B cell (primary cell): ENCODE results near the gene TMC3. TPM values are rescaled to one million over a fixed set of nuclear protein-coding genes. Genes with fewer than 3 reads are reported as not detected.

Experiments used
- ATAC-seq: fragments of 200-7000 bp; cut with Tn5 transposase; one replicate; pipeline ENCODE4 v1.10.0; 2021; ENCODE audit warnings: low read depth, mild to moderate bottlenecking, moderate number of reproducible peaks, moderate library complexity
- CTCF ChIA-PET: fragments of 350-600 bp; sonication (Branson Sonifier 250); formaldehyde crosslinking; loops from one replicate; lab custom pipeline; 2021; ENCODE audit warnings: antibody characterized with exemption, inconsistent platforms; lab: Charles Lee
- POLR2A ChIA-PET: fragments of 350-600 bp; sonication (Branson Sonifier 250); formaldehyde crosslinking; loops from one replicate; lab custom pipeline; 2021; ENCODE audit warnings: antibody characterized with exemption; lab: Charles Lee
- DNase-seq: peaks from one replicate; pipeline ENCODE4 v3.0.0; 2013
- H2AFZ ChIP-seq: 2 replicates; pipeline ENCODE4 v1.6.1; 2012; ENCODE audit warnings: mild to moderate bottlenecking, low read depth, low read length; ENCODE audit not compliant: insufficient read depth, poor library complexity, severe bottlenecking
- H3K27ac ChIP-seq, 2 donors: 1 replicate in 1 of 2; 2 replicates in 1 of 2; pipeline ENCODE4 v1.5.1; 2012 to 2013; ENCODE audit warnings: low read length in 2 of 2, mild to moderate bottlenecking in 2 of 2, moderate library complexity in 1 of 2
- H3K27me3 ChIP-seq, 4 experiments: fragments of 200-600 bp in 1 of 4; sonication (generic) in 1 of 4; replicated peaks in 1 of 4; 1 replicate in 2 of 4; 2 replicates in 2 of 4; pipeline versions ENCODE4 v1.6.1 to v1.7.0; 2013 to 2016; ENCODE audit warnings: low read length in 3 of 4, mild to moderate bottlenecking in 2 of 4, mixed read lengths in 1 of 4, moderate library complexity in 1 of 4; ENCODE audit not compliant: insufficient read depth in 4 of 4, control insufficient read depth in 3 of 4; ENCODE audit errors: control extremely low read depth in 1 of 4
- H3K36me3 ChIP-seq, 2 experiments: replicated peaks in 1 of 2; 1 replicate in 1 of 2; 2 replicates in 1 of 2; pipeline versions ENCODE4 v1.6.1 to v1.7.1; 2013; ENCODE audit warnings: low read length in 1 of 2; ENCODE audit not compliant: insufficient read depth in 2 of 2, control insufficient read depth in 1 of 2; ENCODE audit errors: control extremely low read depth in 1 of 2, extremely low read depth in 1 of 2
- H3K4me1 ChIP-seq, 2 donors: fragments of 200-600 bp in 1 of 2; sonication (generic) in 1 of 2; 1 replicate in 1 of 2; 2 replicates in 1 of 2; pipeline versions ENCODE4 v1.5.1 to v1.6.1; 2013 to 2017; ENCODE audit warnings: low read length in 2 of 2; ENCODE audit not compliant: control insufficient read depth in 2 of 2, insufficient read depth in 2 of 2
- H3K4me2 ChIP-seq: replicated peaks from 2 replicates; pipeline ENCODE3; 2012; ENCODE audit warnings: mild to moderate bottlenecking, low read depth, low read length; ENCODE audit not compliant: poor library complexity, severe bottlenecking
- H3K4me3 ChIP-seq, 5 experiments: fragments of 200-600 bp in 1 of 5; sonication (generic) in 1 of 5; 1 replicate in 3 of 5; 2 replicates in 2 of 5; pipeline versions ENCODE4 v1.5.1 to v1.7.0; 2011 to 2016; ENCODE audit warnings: low read length in 4 of 5, mild to moderate bottlenecking in 4 of 5, low read depth in 2 of 5, control low read depth in 1 of 5, moderate library complexity in 1 of 5; ENCODE audit not compliant: insufficient read depth in 1 of 5; ENCODE audit errors: control extremely low read depth in 1 of 5, extremely low read depth in 1 of 5
- H3K79me2 ChIP-seq: fragments of 200-600 bp; sonication (generic); one replicate; pipeline ENCODE4 v1.6.0; 2016; ENCODE audit warnings: low read length; ENCODE audit not compliant: control insufficient read depth, insufficient read depth
- H3K9ac ChIP-seq: fragments of 200-600 bp; sonication (generic); 2 replicates; pipeline ENCODE4 v1.6.1; 2017; ENCODE audit warnings: mild to moderate bottlenecking, low read length, moderate library complexity
- H3K9me3 ChIP-seq, 3 donors: one replicate each; pipeline versions ENCODE4 v1.6.1 to v1.7.1; 2013; ENCODE audit warnings: low read length in 2 of 3; ENCODE audit not compliant: control insufficient read depth in 2 of 3, insufficient read depth in 1 of 3; ENCODE audit errors: control extremely low read depth in 1 of 3
- H4K20me1 ChIP-seq: 2 replicates; pipeline ENCODE4 v1.6.0; 2012; ENCODE audit warnings: mild to moderate bottlenecking, low read length; ENCODE audit not compliant: insufficient read depth, control insufficient read depth, poor library complexity, severe bottlenecking
- H3K27ac Mint-ChIP-seq: one replicate; pipeline ENCODE4 v1.8.0; 2021; ENCODE audit warnings: mixed read lengths
- H3K27me3 Mint-ChIP-seq: one replicate; pipeline ENCODE4 v1.8.0; 2021; ENCODE audit warnings: mixed read lengths
- H3K4me1 Mint-ChIP-seq: one replicate; pipeline ENCODE4 v1.8.0; 2021; ENCODE audit warnings: mixed read lengths
- H3K4me3 Mint-ChIP-seq: one replicate; pipeline ENCODE4 v1.8.0; 2021; ENCODE audit warnings: mixed read lengths
- H3K9me3 Mint-ChIP-seq: one replicate; pipeline ENCODE4 v1.8.0; 2022; ENCODE audit warnings: mixed read lengths; ENCODE audit not compliant: insufficient read depth
- EZH2 ChIP-seq: IDR thresholded peaks from 2 replicates; pipeline ENCODE4 v1.6.1; 2012; ENCODE audit warnings: borderline replicate concordance, low read depth, mild to moderate bottlenecking, moderate library complexity, low read length; ENCODE audit not compliant: insufficient read depth, poor library complexity, severe bottlenecking
- WGBS: methylation state at CpG from one replicate; pipeline ENCODE4 v1.1.5; 2013; ENCODE audit warnings: missing lambda C conversion rate; ENCODE audit not compliant: insufficient coverage; 5-methylcytosine and 5-hydroxymethylcytosine counted together
- intact Hi-C: fragments of 100-400 bp; cut with micrococcal nuclease; formaldehyde crosslinking; loops from one replicate; pipeline ENCODE4 v1.10.0; 2022
- polyA plus RNA-seq: library from polyadenylated mRNA; depleted of rRNA; stranded (reverse); fragments of >200 nt; gene quantifications from 2 replicates; pipeline ENCODE4 v1.2.3, GENCODE V29; 2012
- total RNA-seq, 2 donors: library from RNA; stranded (reverse); fragments of 120-200 nt in 1 of 2; gene quantifications; 1 replicate in 1 of 2; 2 replicates in 1 of 2; pipeline versions ENCODE4 v1.2.3 to v1.2.4, GENCODE V29; 2013 to 2022
- TF ChIP-seq, protein P1 (sequence below): fragments of 200-600 bp; IDR thresholded peaks from one replicate; pipeline ENCODE4 v1.8.0; 2022; ENCODE audit warnings: antibody characterized with exemption, mild to moderate bottlenecking

Gene TMC3
- total and polyA plus RNA-seq, 2 donors (not counting 1 experiment from before 2014, with no cell fraction given): not detected

DNA sequence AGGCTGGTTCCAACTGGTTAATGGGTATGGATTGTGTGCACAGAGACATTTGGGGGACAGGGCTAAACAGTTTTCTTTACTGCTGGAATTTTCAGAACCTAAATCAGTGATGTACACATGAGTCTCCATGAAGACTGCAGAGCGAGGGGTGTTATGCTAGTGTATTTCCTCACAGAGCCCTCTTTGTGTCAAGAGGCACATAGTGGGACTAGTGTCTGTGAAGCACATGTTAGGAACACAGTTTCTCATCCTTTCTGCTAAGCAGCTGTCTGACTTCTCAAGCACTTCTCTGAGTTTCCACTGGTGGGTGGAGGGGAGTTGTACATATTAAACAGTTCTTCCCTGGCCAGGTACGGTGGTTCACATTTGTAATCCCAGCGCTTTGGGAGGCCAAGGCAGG is 40.6 kb downstream of the TMC3 start:
- Histone ChIP-seq H3K4me3 (no peak overlapping the region), H3K4me2 (no peak overlapping the region), H3K4me1 (peaks cover 0 to 4% of the 10 kb centered on the region in 2 donors), H2AFZ (no peak overlapping the region), H4K20me1 (no peaks in the 10 kb centered on the region), H3K27ac (no peak overlapping the region), H3K79me2 (no peaks in the 10 kb centered on the region), H3K9me3 (no peaks in the 10 kb centered on the region), H3K9ac (no peak overlapping the region), H3K27me3 (no peaks in the 10 kb centered on the region), H3K36me3 (no peaks in the 10 kb centered on the region)
- ATAC-seq (no peak), DNase-seq (no peak)
- POLR2A ChIA-PET: interaction anchor here (1.7 kb wide), 1 partner anchor 58 kb away, joined by 5 read pairs; no protein-coding TSS in a partner anchor
- Mint-ChIP-seq H3K27me3 (no peaks in the 10 kb centered on the region), H3K9me3 (no peaks in the 10 kb centered on the region), H3K4me3 (no peak overlapping the region), H3K4me1 (peaks cover 13% of the 10 kb centered on the region), H3K27ac (no peak overlapping the region)
- intact Hi-C loops: no loop called here
- CTCF ChIA-PET: interaction anchor here (1.1 to 20.0 kb wide), 6 partner anchors 22 to 67 kb away, joined by 3 to 306 read pairs (median 20); no protein-coding TSS in a partner anchor
- 100% methylated on average over 2 of the region's 3 CpGs for WGBS
- TF ChIP-seq, protein P1, sequence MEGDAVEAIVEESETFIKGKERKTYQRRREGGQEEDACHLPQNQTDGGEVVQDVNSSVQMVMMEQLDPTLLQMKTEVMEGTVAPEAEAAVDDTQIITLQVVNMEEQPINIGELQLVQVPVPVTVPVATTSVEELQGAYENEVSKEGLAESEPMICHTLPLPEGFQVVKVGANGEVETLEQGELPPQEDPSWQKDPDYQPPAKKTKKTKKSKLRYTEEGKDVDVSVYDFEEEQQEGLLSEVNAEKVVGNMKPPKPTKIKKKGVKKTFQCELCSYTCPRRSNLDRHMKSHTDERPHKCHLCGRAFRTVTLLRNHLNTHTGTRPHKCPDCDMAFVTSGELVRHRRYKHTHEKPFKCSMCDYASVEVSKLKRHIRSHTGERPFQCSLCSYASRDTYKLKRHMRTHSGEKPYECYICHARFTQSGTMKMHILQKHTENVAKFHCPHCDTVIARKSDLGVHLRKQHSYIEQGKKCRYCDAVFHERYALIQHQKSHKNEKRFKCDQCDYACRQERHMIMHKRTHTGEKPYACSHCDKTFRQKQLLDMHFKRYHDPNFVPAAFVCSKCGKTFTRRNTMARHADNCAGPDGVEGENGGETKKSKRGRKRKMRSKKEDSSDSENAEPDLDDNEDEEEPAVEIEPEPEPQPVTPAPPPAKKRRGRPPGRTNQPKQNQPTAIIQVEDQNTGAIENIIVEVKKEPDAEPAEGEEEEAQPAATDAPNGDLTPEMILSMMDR: no peak
- TF ChIP-seq EZH2: no peak

DNA sequence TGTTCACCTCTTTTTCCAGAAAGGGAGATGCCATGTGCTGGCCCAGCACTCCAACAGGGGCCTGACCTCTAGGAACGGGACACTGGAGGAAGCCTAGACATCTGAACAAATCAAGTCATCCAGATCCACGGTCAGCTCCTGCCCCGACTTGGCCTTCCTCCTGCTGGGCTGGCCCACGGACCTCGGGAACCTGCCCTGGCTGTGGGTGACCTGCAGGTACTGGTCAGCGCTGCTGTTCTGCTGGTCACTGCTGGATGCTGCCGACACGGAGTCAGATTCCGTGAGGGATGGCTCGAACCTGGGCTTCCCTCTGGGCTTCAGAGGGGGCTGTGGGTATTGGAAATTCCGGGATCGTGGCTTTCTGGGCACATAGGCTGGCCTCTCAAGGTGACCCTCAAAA is 41.7 kb downstream of the TMC3 start:
- Histone ChIP-seq H3K4me3 (no peak overlapping the region), H3K79me2 (no peaks in the 10 kb centered on the region), H2AFZ (no peak overlapping the region), H3K4me1 (peaks cover 0 to 4% of the 10 kb centered on the region in 2 donors), H3K27me3 (no peaks in the 10 kb centered on the region), H4K20me1 (no peaks in the 10 kb centered on the region), H3K9me3 (no peaks in the 10 kb centered on the region), H3K36me3 (no peaks in the 10 kb centered on the region), H3K4me2 (no peak overlapping the region), H3K9ac (no peak overlapping the region), H3K27ac (no peak overlapping the region)
- no peaks in the 10 kb centered on the region for H3K27me3 Mint-ChIP-seq
- no peak overlapping the region for H3K4me3 Mint-ChIP-seq
- CTCF ChIA-PET: interaction anchor here (0.9 to 20.0 kb wide), 4 partner anchors 28 to 66 kb away, joined by 3 to 306 read pairs (median 77); no protein-coding TSS in a partner anchor
- no peak overlapping the region for H3K27ac Mint-ChIP-seq
- POLR2A ChIA-PET: no interaction called here
- 97% methylated on average over 12 of the region's 12 CpGs for WGBS
- peaks cover 13% of the 10 kb centered on the region for H3K4me1 Mint-ChIP-seq
- no peaks in the 10 kb centered on the region for H3K9me3 Mint-ChIP-seq
- TF ChIP-seq, protein P1: no peak
- TF ChIP-seq EZH2: no peak
- ATAC-seq (no peak), DNase-seq (no peak)
- intact Hi-C loops: no loop called here
